Activated T-cell treated with anti-CD3 and anti-CD28 coated beads, Interleukin-2, amount 50 U/mL, for 72 hours (primary cell): ENCODE data around the gene PSEN1. TPM values are rescaled to one million over a fixed set of nuclear protein-coding genes. Genes with fewer than 3 reads are reported as not detected.
A peak's percentile ranks its signal among the peaks of the same experiment; 100 is the strongest.

Experiments
- ATAC-seq, 2 donors: fragments of 150-1000 bp; cut with Tn5 transposase; replicated peaks in 1 of 2; 2 replicates each; pipeline ENCODE4 v1.10.0; 2021; ENCODE audit warnings: moderate library complexity in 2 of 2, mild to moderate bottlenecking in 1 of 2
- DNase-seq, 2 donors: peaks; one replicate each; pipeline ENCODE4 v3.0.0; 2021 to 2022; ENCODE audit warnings: mixed read lengths in 1 of 2
- H3K27ac Mint-ChIP-seq: one replicate; pipeline ENCODE4 v1.8.0; 2022; ENCODE audit warnings: mild to moderate bottlenecking, moderate library complexity, mixed read lengths
- H3K27me3 Mint-ChIP-seq: one replicate; pipeline ENCODE4 v1.8.0; 2022; ENCODE audit warnings: low read depth, mixed read lengths
- H3K36me3 Mint-ChIP-seq, 2 donors: one replicate each; pipeline ENCODE4 v1.8.0; 2022; ENCODE audit warnings: mixed read lengths in 2 of 2, mild to moderate bottlenecking in 1 of 2; ENCODE audit not compliant: insufficient read depth in 2 of 2
- H3K4me1 Mint-ChIP-seq: one replicate; pipeline ENCODE4 v1.8.0; 2022; ENCODE audit warnings: low read depth, mixed read lengths
- H3K4me3 Mint-ChIP-seq, 2 donors: one replicate each; pipeline ENCODE4 v1.8.0; 2022; ENCODE audit warnings: mild to moderate bottlenecking in 2 of 2, mixed read lengths in 2 of 2, moderate library complexity in 2 of 2
- H3K9me3 Mint-ChIP-seq, 2 donors: one replicate each; pipeline ENCODE4 v1.8.0; 2022; ENCODE audit warnings: mixed read lengths in 2 of 2
- total RNA-seq, 2 donors: library from RNA; stranded (reverse); gene quantifications; one replicate each; pipeline ENCODE4 v1.2.3, GENCODE V29; 2022

Gene PSEN1
- 10 to 100 TPM; 40.1 to 42.2 TPM for total RNA-seq

- Mint-ChIP-seq H3K4me1 (peaks cover 28% of the 10 kb centered on the region), H3K9me3 (peaks cover 5 to 6% of the 10 kb centered on the region in 2 donors), H3K27ac (peak within 1 kb of the TSS; percentile 98), H3K4me3 (peak within 1 kb of the TSS; percentile 87 to 90), H3K36me3 (peaks cover 9 to 22% of the 10 kb centered on the region in 2 donors), H3K27me3 (no peaks in the 10 kb centered on the region)
- peak; percentile 99 to 100 for DNase-seq
- ATAC-seq = peak; percentile 97 to 98
These were observed at the start of gene PSEN1 for GRCh38 chr14:73136387-73137225. Gene PSEN1 (plus strand): TSS chr14:73136507. CDS start chr14:73148020, 11,513 bp downstream.

DNA sequence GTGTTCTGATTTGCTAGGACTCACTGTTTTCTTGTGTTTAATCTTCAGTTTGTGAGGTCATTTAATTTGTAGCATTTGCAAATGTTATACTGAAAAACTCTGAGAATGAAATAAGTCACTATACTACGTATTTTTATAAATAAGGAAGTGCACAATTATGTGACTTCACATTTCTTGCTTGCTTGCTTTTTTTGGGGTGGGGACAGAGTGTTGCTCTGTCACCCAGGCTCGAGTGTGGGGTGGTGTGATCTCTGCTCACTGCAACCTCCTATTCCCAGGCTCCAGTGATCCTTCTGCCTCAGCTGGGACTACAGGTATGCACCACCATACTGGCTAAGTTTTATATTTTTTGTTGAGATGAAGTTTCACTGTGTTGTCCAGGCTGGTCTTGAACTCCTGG is 45.3 kb upstream of the PSEN1 start:
- H3K9me3 Mint-ChIP-seq = no peaks in the 10 kb centered on the region
- no peaks in the 10 kb centered on the region for H3K27me3 Mint-ChIP-seq
- no peak overlapping the region for H3K27ac Mint-ChIP-seq
- H3K4me1 Mint-ChIP-seq = no peaks in the 10 kb centered on the region
- DNase-seq (no peak), ATAC-seq (no peak)
- no peak overlapping the region for H3K4me3 Mint-ChIP-seq
- peaks cover 7 to 41% of the 10 kb centered on the region in 2 donors for H3K36me3 Mint-ChIP-seq

- peak overlapping the region; percentile 51 for H3K27ac Mint-ChIP-seq
- H3K4me1 Mint-ChIP-seq = no peaks in the 10 kb centered on the region
- ATAC-seq = no peak
- H3K4me3 Mint-ChIP-seq = no peak overlapping the region
- peaks cover 6 to 25% of the 10 kb centered on the region in 2 donors for H3K36me3 Mint-ChIP-seq
- DNase-seq = no peak
- no peaks in the 10 kb centered on the region for H3K9me3 Mint-ChIP-seq
- H3K27me3 Mint-ChIP-seq = no peaks in the 10 kb centered on the region
These were observed 38.9 kb upstream of the PSEN1 start for GRCh38 chr14:73097421-73097820.

- ATAC-seq = no peak
- H3K36me3 Mint-ChIP-seq = peaks cover 14 to 29% of the 10 kb centered on the region in 2 donors
- H3K9me3 Mint-ChIP-seq = no peaks in the 10 kb centered on the region
- H3K27me3 Mint-ChIP-seq = no peaks in the 10 kb centered on the region
- no peaks in the 10 kb centered on the region for H3K4me1 Mint-ChIP-seq
- DNase-seq = no peak
- no peak overlapping the region for H3K27ac Mint-ChIP-seq
- H3K4me3 Mint-ChIP-seq = no peak overlapping the region
These were observed 36.0 kb upstream of the PSEN1 start for GRCh38 chr14:73100334-73100733.

DNA sequence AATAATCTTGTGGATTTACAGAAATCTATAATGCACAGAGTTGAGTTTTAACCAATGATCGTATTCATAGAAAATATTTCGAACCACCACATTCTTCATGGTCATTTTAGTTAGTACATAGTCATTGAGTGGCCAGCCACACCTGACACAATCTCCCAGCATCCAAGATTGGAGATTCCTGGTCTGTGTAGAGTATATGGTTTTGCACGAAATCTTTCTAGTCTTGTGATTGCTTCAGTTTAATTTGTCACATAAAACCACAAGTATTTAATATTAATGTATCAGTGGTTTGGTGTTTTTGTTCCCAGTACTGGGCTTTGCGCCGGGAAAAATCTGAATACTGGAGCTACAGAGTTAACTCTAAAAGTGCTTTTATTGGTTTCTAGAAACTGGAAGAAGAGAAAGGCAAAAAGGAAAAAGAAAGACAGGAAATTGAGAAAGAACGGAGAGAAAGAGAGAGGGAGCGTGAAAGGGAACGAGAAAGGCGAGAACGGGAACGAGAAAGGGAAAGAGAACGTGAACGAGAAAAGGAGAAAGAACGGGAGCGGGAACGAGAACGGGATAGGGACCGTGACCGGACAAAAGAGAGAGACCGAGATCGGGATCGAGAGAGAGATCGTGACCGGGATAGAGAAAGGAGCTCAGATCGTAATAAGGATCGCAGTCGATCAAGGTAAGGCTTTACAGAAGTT is 33.4 kb upstream of the PSEN1 start:
- H3K4me3 Mint-ChIP-seq = no peak overlapping the region
- H3K9me3 Mint-ChIP-seq = no peaks in the 10 kb centered on the region
- H3K4me1 Mint-ChIP-seq = no peaks in the 10 kb centered on the region
- peak overlapping the region; percentile 16 for H3K27ac Mint-ChIP-seq
- H3K27me3 Mint-ChIP-seq = no peaks in the 10 kb centered on the region
- ATAC-seq (no peak), DNase-seq (no peak)
- peaks cover 9 to 34% of the 10 kb centered on the region in 2 donors for H3K36me3 Mint-ChIP-seq

- ATAC-seq = no peak
- Mint-ChIP-seq H3K4me3 (no peak overlapping the region), H3K27me3 (no peaks in the 10 kb centered on the region), H3K27ac (peak overlapping the region; percentile 13), H3K9me3 (no peaks in the 10 kb centered on the region), H3K4me1 (no peaks in the 10 kb centered on the region), H3K36me3 (peaks cover 15 to 33% of the 10 kb centered on the region in 2 donors)
- no peak for DNase-seq
These were observed 31.3 kb upstream of the PSEN1 start for GRCh38 chr14:73105050-73105449.

- no peak for DNase-seq
- H3K27me3 Mint-ChIP-seq = no peaks in the 10 kb centered on the region
- no peaks in the 10 kb centered on the region for H3K4me1 Mint-ChIP-seq
- H3K27ac Mint-ChIP-seq = peak overlapping the region; percentile 72
- ATAC-seq = no peak
- H3K9me3 Mint-ChIP-seq = no peaks in the 10 kb centered on the region
- peaks cover 14 to 32% of the 10 kb centered on the region in 2 donors for H3K36me3 Mint-ChIP-seq
- H3K4me3 Mint-ChIP-seq = no peak overlapping the region
These were observed 30.6 kb upstream of the PSEN1 start for GRCh38 chr14:73105727-73106126.

DNA sequence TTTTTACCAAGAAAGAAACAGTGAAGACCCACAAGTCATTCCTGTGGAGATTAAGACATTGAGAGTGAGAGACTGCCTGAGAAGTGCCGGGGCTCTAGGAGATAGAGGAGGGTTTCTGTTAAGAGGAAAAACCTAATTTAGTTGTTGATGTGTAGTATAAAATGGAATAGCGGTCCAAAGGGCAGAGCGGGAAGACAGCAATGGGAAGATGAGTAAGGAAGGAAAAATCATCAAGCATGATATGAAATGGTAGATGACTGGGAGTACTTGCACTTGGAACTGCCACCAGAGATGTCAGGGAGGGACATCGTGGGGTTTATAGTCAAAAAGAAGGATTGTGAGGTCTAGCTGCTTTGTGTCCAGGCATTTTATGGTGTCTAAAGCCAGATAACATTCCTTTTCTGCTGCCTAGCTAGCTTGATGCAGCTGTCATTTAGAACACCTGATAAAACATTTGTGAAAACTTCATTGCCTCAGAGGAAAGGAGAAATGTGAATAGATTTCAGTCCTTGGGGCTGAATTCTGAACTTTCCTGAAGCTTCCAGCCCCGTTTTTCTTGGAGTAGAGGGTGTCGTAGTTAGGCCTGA is 20.1 kb upstream of the PSEN1 start:
- ATAC-seq (no peak), DNase-seq (no peak)
- H3K9me3 Mint-ChIP-seq = no peaks in the 10 kb centered on the region
- H3K36me3 Mint-ChIP-seq = peaks cover 8 to 36% of the 10 kb centered on the region in 2 donors
- peak overlapping the region; percentile 51 for H3K27ac Mint-ChIP-seq
- H3K27me3 Mint-ChIP-seq = no peaks in the 10 kb centered on the region
- peaks cover 5% of the 10 kb centered on the region for H3K4me1 Mint-ChIP-seq
- no peak overlapping the region for H3K4me3 Mint-ChIP-seq

- ATAC-seq (no peak), DNase-seq (no peak)
- Mint-ChIP-seq H3K27me3 (no peaks in the 10 kb centered on the region), H3K4me1 (no peaks in the 10 kb centered on the region), H3K27ac (no peak overlapping the region), H3K4me3 (no peak overlapping the region), H3K36me3 (peaks cover 2 to 15% of the 10 kb centered on the region in 2 donors), H3K9me3 (no peaks in the 10 kb centered on the region)
These were observed 12.0 kb upstream of the PSEN1 start for GRCh38 chr14:73124180-73124894.

- peak overlapping the region; percentile 15 for H3K27ac Mint-ChIP-seq
- no peak overlapping the region for H3K4me3 Mint-ChIP-seq
- no peaks in the 10 kb centered on the region for H3K9me3 Mint-ChIP-seq
- H3K36me3 Mint-ChIP-seq = peaks cover 2 to 8% of the 10 kb centered on the region in 2 donors
- no peak for ATAC-seq
- no peak for DNase-seq
- H3K4me1 Mint-ChIP-seq = no peaks in the 10 kb centered on the region
- no peaks in the 10 kb centered on the region for H3K27me3 Mint-ChIP-seq
These were observed 11.1 kb upstream of the PSEN1 start for GRCh38 chr14:73125169-73125588.

- no peaks in the 10 kb centered on the region for H3K27me3 Mint-ChIP-seq
- H3K9me3 Mint-ChIP-seq = no peaks in the 10 kb centered on the region
- no peak for ATAC-seq
- H3K4me1 Mint-ChIP-seq = no peaks in the 10 kb centered on the region
- DNase-seq = no peak
- H3K27ac Mint-ChIP-seq = peak overlapping the region; percentile 15
- peaks cover 2 to 5% of the 10 kb centered on the region in 2 donors for H3K36me3 Mint-ChIP-seq
- no peak overlapping the region for H3K4me3 Mint-ChIP-seq
These were observed 10.6 kb upstream of the PSEN1 start for GRCh38 chr14:73125746-73126145.

- ATAC-seq = no peak
- H3K4me1 Mint-ChIP-seq = peaks cover 17% of the 10 kb centered on the region
- no peaks in the 10 kb centered on the region for H3K27me3 Mint-ChIP-seq
- H3K36me3 Mint-ChIP-seq = peaks cover 9 to 20% of the 10 kb centered on the region in 2 donors
- H3K9me3 Mint-ChIP-seq = peaks cover 5 to 6% of the 10 kb centered on the region in 2 donors
- DNase-seq = no peak
- H3K4me3 Mint-ChIP-seq = no peak overlapping the region
- no peak overlapping the region for H3K27ac Mint-ChIP-seq
These were observed 2.5 kb upstream of the PSEN1 start for GRCh38 chr14:73133795-73134194.

DNA sequence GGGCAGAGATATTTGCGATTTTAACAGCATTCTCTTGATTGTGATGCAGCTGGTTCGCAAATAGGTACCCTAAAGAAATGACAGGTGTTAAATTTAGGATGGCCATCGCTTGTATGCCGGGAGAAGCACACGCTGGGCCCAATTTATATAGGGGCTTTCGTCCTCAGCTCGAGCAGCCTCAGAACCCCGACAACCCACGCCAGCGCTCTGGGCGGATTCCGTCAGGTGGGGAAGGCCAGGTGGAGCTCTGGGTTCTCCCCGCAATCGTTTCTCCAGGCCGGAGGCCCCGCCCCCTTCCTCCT is 271 bp upstream of the PSEN1 start:
- H3K4me1 Mint-ChIP-seq = peaks cover 24% of the 10 kb centered on the region
- H3K27me3 Mint-ChIP-seq = no peaks in the 10 kb centered on the region
- peak overlapping the region; percentile 87 to 90 for H3K4me3 Mint-ChIP-seq
- peaks cover 5 to 6% of the 10 kb centered on the region in 2 donors for H3K9me3 Mint-ChIP-seq
- peak overlapping the region; percentile 98 for H3K27ac Mint-ChIP-seq
- ATAC-seq = no peak
- H3K36me3 Mint-ChIP-seq = peaks cover 9 to 21% of the 10 kb centered on the region in 2 donors
- no peak for DNase-seq
